T1000 (cell line): ENCODE data around the gene MAPK11.
A peak's percentile ranks its signal among the peaks of the same experiment; 100 is the strongest.

Experiments used
- DNase-seq: peaks from one replicate; lab custom pipeline; 2025; ENCODE audit warnings: mixed read lengths; lab: John Stamatoyannopoulos, UW

The MAPK11 gene

GRCh38 chr22:50293441-50294318 lies 23.5 kb upstream of the MAPK11 start:
- peak; percentile 51 for DNase-seq

GRCh38 chr22:50292643-50293440 lies 22.7 kb upstream of the MAPK11 start:
- DNase-seq, result no peak

GRCh38 chr22:50289942-50290630 lies 19.9 kb upstream of the MAPK11 start:
- DNase-seq, result no peak

- DNase-seq, result no peak
Observed at GRCh38 chr22:50289151-50289941, 19.2 kb upstream of the MAPK11 start.

- DNase-seq, result no peak
Observed at GRCh38 chr22:50287731-50288130, 17.6 kb upstream of the MAPK11 start.

GRCh38 chr22:50286701-50287318 lies 16.6 kb upstream of the MAPK11 start:
- DNase-seq, result no peak

- DNase-seq, result no peak
Observed at GRCh38 chr22:50286275-50286674, 16.1 kb upstream of the MAPK11 start.

- no peak for DNase-seq
Observed at GRCh38 chr22:50285568-50286229, 15.5 kb upstream of the MAPK11 start.

- DNase-seq, result no peak
Observed at GRCh38 chr22:50284479-50284878, 14.3 kb upstream of the MAPK11 start.

- no peak for DNase-seq
Observed at GRCh38 chr22:50283821-50284220, 13.6 kb upstream of the MAPK11 start.

GRCh38 chr22:50282361-50283155 lies 12.4 kb upstream of the MAPK11 start:
- peak; percentile 13 for DNase-seq

GRCh38 chr22:50281957-50282356 lies 11.8 kb upstream of the MAPK11 start:
- DNase-seq, result no peak

GRCh38 chr22:50281384-50281760 lies 11.2 kb upstream of the MAPK11 start:
- no peak for DNase-seq

- DNase-seq, result no peak
Observed at GRCh38 chr22:50280708-50281383, 10.7 kb upstream of the MAPK11 start.

GRCh38 chr22:50280022-50280707 lies 10.0 kb upstream of the MAPK11 start:
- DNase-seq, result no peak

- DNase-seq, result no peak
Observed at GRCh38 chr22:50278956-50279619, 8.9 kb upstream of the MAPK11 start.

GRCh38 chr22:50278461-50278860 lies 8.3 kb upstream of the MAPK11 start:
- no peak for DNase-seq

- DNase-seq, result no peak
Observed at GRCh38 chr22:50277761-50278160, 7.6 kb upstream of the MAPK11 start.
